ENCODE results near the gene PRG2. TPM values are rescaled to one million over a fixed set of nuclear protein-coding genes. Genes with fewer than 3 reads are reported as not detected.

PRG2 gene
- total RNA-seq, 2 experiments from 2014 or later = 1.1 TPM; not detected in 1

DNA sequence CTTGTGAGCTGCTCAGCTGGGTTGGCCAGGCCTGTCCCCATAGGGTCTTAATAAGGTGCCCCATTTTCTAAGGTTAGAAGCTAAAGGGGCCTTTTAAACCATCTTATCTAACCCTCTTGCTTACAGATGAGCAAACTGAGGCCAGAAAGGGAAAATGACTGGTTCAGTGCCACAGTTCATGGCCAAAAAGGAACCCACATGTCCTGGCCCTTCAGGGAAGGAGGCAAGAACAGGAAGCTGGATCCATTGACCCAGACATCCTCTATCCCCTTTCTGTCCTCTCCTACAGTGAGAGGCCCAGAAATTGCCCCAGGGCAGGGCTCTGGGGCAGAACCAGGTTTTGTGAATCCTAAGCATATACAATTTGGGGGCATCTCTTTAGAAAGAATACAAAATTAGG is 19.5 kb downstream of the PRG2 start:
- H3K79me2 ChIP-seq (ENCODE audit: insufficient read depth, low read depth, low read length) = no peaks in the 10 kb centered on the region
- H3K4me1 ChIP-seq (ENCODE audit: insufficient read depth, low read length, poor library complexity, severe bottlenecking) = no peaks in the 10 kb centered on the region
- ChIA-PET POLR2A (no interaction called here), CTCF (ENCODE audit: unreplicated experiment) (no interaction called here)
- no peak overlapping the region for H2AFZ ChIP-seq (ENCODE audit: low read length)
- no peaks in the 10 kb centered on the region for H3K9me3 ChIP-seq (ENCODE audit: low read length)
- no peaks in the 10 kb centered on the region for H3K36me3 ChIP-seq (ENCODE audit: insufficient read depth, low read length)
- no peaks in the 10 kb centered on the region for H4K20me1 ChIP-seq (ENCODE audit: insufficient read depth, low read length)
- H3K27ac ChIP-seq (ENCODE audit: low read depth, low read length, poor library complexity, severe bottlenecking) = no peak overlapping the region
- TF ChIP-seq CTCF (conservative IDR thresholded peaks at IDR 0.05; ENCODE audit: low read length) (no peak), EZH2phosphoT487 (IDR thresholded peaks at IDR 0.05; ENCODE audit: borderline replicate concordance, low read depth, low read length) (no peak)
- no peak overlapping the region for H3K4me3 ChIP-seq (ENCODE audit: low read depth, low read length, poor library complexity, severe bottlenecking)
- BruUV-seq (replicated peaks) = no TSS peak
- intact Hi-C loops (cut with micrococcal nuclease; ENCODE audit: unreplicated experiment) = no loop called here
- H3K9me2 ChIP-seq (ENCODE audit: insufficient read depth, low read length) = no peaks in the 10 kb centered on the region
- DNase-seq (ENCODE audit: low spot score) = no peak
- no peak overlapping the region for H3K4me2 ChIP-seq (ENCODE audit: low read length)

DNA sequence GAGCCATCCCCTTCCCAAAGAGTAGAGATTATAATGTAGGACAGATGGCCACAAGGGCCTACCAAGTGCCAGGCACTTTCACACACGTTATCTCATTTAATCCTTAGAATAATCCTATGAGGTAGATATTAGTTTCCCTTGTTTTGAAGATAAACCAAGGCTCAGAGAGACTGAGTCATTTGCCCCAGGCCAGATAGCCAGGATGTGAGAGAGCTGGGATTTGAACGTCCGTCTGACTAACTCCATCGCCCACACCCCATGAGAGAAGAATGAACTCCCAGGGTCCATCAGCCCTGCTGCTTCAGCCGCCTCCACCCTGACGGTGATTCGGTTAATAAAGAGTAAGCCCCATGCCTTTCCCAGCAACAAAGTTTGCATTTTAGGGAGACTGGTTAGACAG is 20.2 kb downstream of the PRG2 start:
- no peaks in the 10 kb centered on the region for H4K20me1 ChIP-seq (ENCODE audit: insufficient read depth, low read length)
- ChIA-PET POLR2A (no interaction called here), CTCF (ENCODE audit: unreplicated experiment) (no interaction called here)
- no peak overlapping the region for H2AFZ ChIP-seq (ENCODE audit: low read length)
- H3K36me3 ChIP-seq (ENCODE audit: insufficient read depth, low read length) = no peaks in the 10 kb centered on the region
- H3K79me2 ChIP-seq (ENCODE audit: insufficient read depth, low read depth, low read length) = no peaks in the 10 kb centered on the region
- no peaks in the 10 kb centered on the region for H3K9me2 ChIP-seq (ENCODE audit: insufficient read depth, low read length)
- no peak overlapping the region for H3K27ac ChIP-seq (ENCODE audit: low read depth, low read length, poor library complexity, severe bottlenecking)
- no peaks in the 10 kb centered on the region for H3K4me1 ChIP-seq (ENCODE audit: insufficient read depth, low read length, poor library complexity, severe bottlenecking)
- H3K9me3 ChIP-seq (ENCODE audit: low read length) = no peaks in the 10 kb centered on the region
- no peak overlapping the region for H3K4me3 ChIP-seq (ENCODE audit: low read depth, low read length, poor library complexity, severe bottlenecking)
- BruUV-seq (replicated peaks) = no TSS peak
- DNase-seq (ENCODE audit: low spot score) = no peak
- intact Hi-C loops (cut with micrococcal nuclease; ENCODE audit: unreplicated experiment) = no loop called here
- TF ChIP-seq EZH2phosphoT487 (IDR thresholded peaks at IDR 0.05; ENCODE audit: borderline replicate concordance, low read depth, low read length) (no peak), CTCF (conservative IDR thresholded peaks at IDR 0.05; ENCODE audit: low read length) (no peak)
- H3K4me2 ChIP-seq (ENCODE audit: low read length) = no peak overlapping the region

- no peak for TF ChIP-seq CTCF (conservative IDR thresholded peaks at IDR 0.05; ENCODE audit: low read length)
- TF ChIP-seq EZH2phosphoT487 (IDR thresholded peaks at IDR 0.05; ENCODE audit: borderline replicate concordance, low read depth, low read length) = no peak
- ChIA-PET POLR2A (no interaction called here), CTCF (ENCODE audit: unreplicated experiment) (no interaction called here)
- Histone ChIP-seq H3K9me3 (ENCODE audit: low read length) (no peaks in the 10 kb centered on the region), H3K79me2 (ENCODE audit: insufficient read depth, low read depth, low read length) (no peaks in the 10 kb centered on the region), H3K4me2 (ENCODE audit: low read length) (no peak overlapping the region), H3K9me2 (ENCODE audit: insufficient read depth, low read length) (no peaks in the 10 kb centered on the region), H3K36me3 (ENCODE audit: insufficient read depth, low read length) (no peaks in the 10 kb centered on the region), H2AFZ (ENCODE audit: low read length) (no peak overlapping the region), H3K27ac (ENCODE audit: low read depth, low read length, poor library complexity, severe bottlenecking) (no peak overlapping the region), H3K4me1 (ENCODE audit: insufficient read depth, low read length, poor library complexity, severe bottlenecking) (no peaks in the 10 kb centered on the region), H3K4me3 (ENCODE audit: low read depth, low read length, poor library complexity, severe bottlenecking) (no peak overlapping the region), H4K20me1 (ENCODE audit: insufficient read depth, low read length) (no peaks in the 10 kb centered on the region)
- intact Hi-C loops (cut with micrococcal nuclease; ENCODE audit: unreplicated experiment) = no loop called here
- DNase-seq (ENCODE audit: low spot score) = no peak
- no TSS peak for BruUV-seq (replicated peaks)
Observed at GRCh38 chr11:57368845-57369232, 21.6 kb downstream of the PRG2 start.
